Right kidney (tissue), 1 donor: ENCODE results near the gene BAIAP2.

Experiments used
- DNase-seq: peaks from one replicate; pipeline ENCODE4 v3.0.0-alpha.2; 2016

The BAIAP2 gene

DNA sequence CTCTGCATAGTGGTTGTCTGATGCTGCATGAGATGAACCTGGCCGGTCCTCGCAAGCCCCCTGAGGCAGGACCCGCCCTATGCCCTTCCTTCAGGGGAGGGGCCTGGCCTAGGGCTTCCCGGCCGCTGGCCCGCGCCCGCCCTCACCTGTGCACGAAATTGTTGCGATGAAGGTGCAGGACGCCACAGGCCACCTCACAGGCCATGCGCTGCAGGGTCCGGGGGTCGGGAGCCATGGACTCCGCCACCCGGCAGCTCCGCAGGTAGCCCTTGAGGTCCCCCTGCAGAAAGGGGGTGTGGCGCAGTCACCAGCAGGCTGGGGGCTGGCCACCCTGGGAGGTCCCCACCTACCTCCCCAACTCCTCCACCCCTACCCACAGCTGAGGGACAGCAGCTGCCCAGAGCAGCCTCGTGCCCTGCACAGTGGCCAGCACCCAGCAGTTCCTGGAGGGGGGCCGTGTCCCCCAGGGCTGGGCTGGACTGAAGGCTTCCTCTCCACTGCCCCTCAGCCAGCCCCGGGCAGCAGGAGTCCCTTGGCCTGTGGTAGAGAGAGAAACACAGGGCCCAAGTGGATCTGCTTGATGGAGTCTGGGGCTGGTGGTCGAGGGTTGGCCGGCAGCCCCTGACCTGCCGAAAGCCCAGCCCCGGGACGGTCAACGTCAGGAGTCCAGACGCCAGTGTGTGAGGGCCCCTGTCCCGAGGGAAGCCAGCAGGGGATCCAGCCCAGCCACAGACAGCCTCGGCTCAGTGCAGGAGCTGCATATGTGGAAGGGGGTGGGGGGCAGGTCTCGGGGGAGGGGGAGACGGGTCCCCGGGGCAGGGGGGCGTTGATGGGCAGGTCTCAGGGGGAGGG, 91.6 kb downstream of the BAIAP2 start:
- DNase-seq = no peak

DNA sequence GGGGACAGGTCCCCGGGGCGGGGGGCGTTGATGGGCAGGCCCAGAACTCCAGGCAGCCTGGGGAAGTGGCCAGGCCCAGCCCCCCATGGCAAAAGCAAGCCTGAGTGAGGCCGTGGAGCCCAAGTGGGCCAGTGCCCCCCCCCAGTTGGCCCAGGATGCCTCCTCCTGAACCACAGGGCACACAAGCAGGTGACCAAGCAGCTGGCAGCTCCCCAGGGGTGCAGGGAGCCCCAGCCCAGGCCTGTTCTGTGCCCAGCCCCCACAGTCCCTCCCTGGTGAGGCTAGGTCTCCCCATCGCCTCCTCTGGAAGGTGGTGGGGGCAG, 92.1 kb downstream of the BAIAP2 start:
- DNase-seq = no peak

DNA sequence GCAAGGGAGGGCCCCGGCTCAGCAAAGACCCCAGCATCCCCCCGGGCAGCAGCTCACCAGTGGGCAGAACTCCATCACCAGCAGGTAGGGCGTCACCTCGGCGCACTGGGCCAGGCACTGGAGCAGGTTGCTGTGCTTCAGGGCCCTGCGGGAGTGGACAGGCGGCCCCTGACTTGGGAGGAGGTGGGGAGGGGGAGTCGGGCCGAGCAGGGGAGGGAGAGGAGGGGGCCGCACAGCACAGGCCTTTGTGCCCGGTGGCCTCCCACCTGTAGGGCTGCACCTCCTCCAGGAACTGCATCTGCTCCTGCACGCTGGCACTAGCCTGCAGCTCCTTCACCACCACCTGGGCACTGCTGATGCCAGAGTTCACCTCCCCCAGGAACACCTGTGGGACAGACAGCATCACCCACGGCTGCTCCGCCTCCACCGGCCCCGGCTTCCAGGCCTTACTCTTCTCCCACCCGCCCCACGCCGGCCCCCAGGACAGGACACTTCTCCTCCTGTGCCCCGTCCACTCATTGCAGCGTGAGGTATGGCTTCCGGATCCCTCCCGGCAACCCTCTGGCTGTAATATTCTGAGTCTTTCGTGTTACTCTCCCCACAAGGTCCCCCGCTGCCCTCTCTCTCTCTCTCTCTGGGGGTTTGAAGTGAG, 92.7 kb downstream of the BAIAP2 start:
- no peak for DNase-seq

GRCh38 chr17:81128338-81128737, 93.4 kb downstream of the BAIAP2 start:
- DNase-seq = no peak

DNA sequence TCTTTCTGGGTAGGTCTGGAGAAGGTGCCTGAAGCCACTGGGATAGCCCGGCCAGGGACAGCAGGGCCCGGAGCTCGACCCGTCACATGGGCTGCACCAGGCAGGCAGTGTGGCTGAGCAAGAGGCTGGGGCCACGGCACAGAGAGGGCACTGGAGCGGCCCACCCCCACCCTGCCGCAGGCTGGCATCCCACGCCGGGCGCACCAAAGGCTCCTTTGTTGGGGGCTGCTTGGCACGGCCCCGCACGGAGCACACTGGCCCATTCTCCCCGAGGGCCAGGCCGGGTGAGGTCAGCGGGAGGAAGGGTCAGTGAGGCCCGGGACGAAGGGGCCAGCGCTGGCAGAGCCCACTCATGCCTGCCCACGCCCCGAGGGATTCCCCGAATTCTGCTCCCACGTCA, 93.8 kb downstream of the BAIAP2 start:
- DNase-seq = no peak

GRCh38 chr17:81129289-81129688, 94.3 kb downstream of the BAIAP2 start:
- no peak for DNase-seq

DNA sequence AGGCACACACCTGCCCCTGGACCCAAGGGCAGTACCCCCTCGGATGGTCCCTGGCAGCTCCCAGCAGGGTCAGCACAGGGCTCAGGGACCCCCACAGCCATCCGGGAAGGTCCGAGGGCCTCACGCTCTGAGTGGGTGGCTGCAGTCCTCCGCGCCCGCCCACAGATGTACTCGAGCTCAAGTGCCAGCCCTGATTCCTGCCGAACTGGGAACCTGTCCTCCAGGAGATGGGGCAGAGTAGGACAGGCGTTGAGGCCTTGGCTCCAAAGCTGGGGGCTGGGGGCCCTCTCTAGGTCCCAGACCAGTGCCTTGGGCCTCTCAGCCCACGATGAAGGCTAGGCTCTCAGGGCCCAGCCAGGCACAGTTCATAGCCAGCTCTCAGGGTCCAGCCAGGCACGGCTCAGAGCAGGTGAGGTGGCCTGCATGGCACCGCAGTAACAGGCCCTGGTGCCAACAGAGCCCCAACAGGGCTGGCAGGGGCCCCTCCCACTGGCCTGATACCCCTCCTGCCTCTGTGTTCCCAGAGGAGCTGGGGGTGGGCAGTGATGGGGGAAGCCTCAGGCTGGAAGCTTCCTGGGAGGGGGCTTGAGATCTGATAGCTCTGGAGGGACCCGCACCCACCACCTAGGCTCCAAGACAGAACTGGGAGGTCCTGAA, 94.9 kb downstream of the BAIAP2 start:
- DNase-seq = no peak

- DNase-seq = no peak
Observed at GRCh38 chr17:81130385-81131361, 95.7 kb downstream of the BAIAP2 start.

DNA sequence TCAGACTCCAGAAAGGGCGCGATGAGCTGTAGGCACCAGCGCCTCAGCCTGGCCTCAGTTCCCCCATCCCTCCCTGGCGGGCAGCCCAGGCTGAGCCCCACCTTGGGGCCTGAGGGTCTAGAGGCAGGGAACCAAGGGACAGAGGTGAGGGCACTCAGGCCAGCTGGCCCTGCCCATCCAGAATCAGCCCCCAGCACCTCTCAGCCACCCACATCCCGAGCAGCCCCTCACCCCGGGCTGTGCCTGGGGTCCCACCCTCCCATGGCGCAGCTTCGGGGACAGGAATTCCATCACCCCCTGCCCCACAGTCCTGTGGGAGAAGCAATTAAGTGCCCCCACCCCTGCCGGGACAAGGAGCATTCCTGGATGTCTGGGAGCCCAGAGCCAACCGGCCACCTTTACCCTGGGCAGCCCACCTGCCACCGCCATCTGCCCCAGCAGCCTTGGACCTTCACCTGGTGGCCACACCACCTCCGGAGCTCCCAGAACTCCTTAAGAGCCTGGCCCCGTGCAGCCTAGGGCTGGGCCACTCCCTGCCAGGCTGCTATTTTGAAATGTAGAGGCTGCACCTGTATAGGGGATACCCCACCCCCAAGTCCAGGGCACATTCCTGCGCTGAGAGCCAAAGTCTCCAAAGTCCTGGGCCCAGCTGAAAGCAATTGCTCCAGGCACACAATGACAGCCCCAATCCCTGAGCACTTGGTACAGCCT, 96.7 kb downstream of the BAIAP2 start:
- DNase-seq = no peak

GRCh38 chr17:81132197-81132540, 97.2 kb downstream of the BAIAP2 start:
- no peak for DNase-seq

DNA sequence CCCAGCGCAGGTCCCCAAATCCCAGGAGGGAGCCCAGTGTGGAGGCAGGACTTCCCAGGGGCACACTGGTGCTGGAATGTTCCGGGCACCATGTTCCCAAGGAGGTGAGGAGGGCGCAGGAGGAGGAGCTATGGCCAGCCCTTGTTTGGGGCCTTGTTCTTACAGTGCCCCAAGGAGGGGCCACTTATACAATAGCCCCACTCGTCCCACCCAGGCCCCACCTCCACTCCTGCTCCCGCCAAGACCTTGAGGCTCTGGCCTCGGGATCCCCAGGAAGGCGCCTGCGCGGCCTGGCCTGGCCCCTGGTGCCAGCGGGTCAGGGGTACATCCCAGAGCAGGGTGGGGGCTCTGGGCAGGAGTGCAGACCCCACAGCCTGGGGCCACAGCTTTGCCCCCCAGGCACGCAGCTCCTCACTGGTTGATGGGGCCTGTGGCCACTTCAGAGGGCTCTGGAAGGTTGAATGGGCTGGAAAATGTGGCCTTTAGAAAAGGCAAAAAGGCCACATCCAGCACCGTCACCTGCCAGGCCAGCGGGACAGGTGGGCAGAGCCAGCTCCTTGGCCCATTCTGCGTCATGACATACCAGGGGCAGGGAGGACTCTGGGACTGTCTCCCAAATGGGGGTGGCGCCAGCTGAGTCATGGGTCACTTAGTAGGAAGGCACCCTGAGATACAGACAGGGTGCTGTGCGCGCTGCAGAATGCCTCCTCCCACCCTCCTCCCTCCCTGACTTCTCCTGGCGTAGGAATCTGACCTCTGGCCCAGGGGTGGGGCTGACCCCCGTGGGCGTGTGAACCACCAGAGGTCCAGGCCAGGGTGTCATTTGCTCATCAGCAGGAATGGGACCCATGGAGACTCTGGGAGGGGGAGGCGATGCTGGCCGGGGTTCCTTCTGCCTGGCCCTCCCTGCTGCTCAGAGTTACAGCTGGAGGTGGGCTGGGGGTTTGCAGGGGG, 98.1 kb downstream of the BAIAP2 start:
- DNase-seq = no peak

- no peak for DNase-seq
Observed at GRCh38 chr17:81134064-81134781, 99.3 kb downstream of the BAIAP2 start.

GRCh38 chr17:81135505-81136278, 100.7 kb downstream of the BAIAP2 start:
- no peak for DNase-seq

DNA sequence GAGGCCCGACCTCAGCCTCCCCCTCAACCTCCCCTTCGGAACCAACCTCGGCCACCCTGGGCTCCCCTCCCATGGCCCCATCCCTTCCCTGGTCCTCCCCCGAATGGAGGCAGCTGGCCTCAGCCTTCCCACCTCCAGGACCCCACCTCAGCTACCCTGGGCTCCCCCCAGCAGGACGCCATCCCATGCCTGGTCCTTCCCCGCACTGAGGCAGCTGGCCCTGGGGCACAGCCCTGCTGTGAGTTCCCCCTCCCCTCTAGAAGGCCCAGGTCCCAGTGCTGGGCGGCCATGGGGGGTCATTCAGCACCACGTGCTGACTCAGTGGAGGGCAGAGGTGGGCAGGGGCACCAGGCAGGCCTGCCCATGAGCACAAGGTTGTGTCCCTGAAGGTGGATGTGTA, 101.4 kb downstream of the BAIAP2 start:
- no peak for DNase-seq

GRCh38 chr17:81137248-81137647, 102.3 kb downstream of the BAIAP2 start:
- no peak for DNase-seq

DNA sequence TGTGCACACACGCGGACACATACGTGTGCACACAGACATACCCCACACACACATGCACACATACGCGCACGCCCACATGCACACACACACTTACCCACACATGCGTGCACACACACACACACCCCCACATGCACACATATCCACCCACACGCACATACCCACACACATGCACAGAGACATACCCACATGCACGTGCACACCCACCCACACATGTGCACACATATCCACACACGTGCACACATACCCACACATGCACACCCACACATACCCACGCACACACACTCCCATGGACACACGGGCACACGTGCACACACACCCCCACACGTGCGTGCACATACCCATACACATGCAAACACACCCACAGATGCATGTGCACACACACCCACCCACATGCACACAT, 103.1 kb downstream of the BAIAP2 start:
- DNase-seq = no peak

GRCh38 chr17:81138500-81138899, 103.5 kb downstream of the BAIAP2 start:
- DNase-seq = no peak

- no peak for DNase-seq
Observed at GRCh38 chr17:81139428-81139827, 104.5 kb downstream of the BAIAP2 start.

- no peak for DNase-seq
Observed at GRCh38 chr17:81140018-81140417, 105.1 kb downstream of the BAIAP2 start.
